Psoas muscle (tissue), 8 donors: ENCODE data around the gene FOXJ2. TPM values are rescaled to one million over a fixed set of nuclear protein-coding genes. Genes with fewer than 3 reads are reported as not detected.
"Not testable (repeated sequence)": the region's sequence is repeated elsewhere in the genome, so short reads cannot be mapped to it uniquely, and the experiment has no call there.

ENCODE experiments used
- ATAC-seq, 4 donors: fragments of 200-7000 bp; cut with Tn5 transposase; one replicate each; pipeline ENCODE4 v1.9.1; 2020; ENCODE audit warnings: moderate library complexity in 3 of 4, mild to moderate bottlenecking in 2 of 4
- DNase-seq, 2 donors: peaks; one replicate each; pipeline ENCODE4 v3.0.0-alpha.2; 2020
- H3K27ac ChIP-seq: fragments of 200-600 bp; one replicate; pipeline ENCODE4 v1.8.0; 2022
- H3K27me3 ChIP-seq, 3 donors: fragments of 200-600 bp in 1 of 3; one replicate each; pipeline versions ENCODE4 v1.6.1 to v1.8.0; 2013 to 2022; ENCODE audit warnings: low read length in 2 of 3, mild to moderate bottlenecking in 2 of 3, moderate library complexity in 1 of 3; ENCODE audit not compliant: insufficient read depth in 3 of 3
- H3K36me3 ChIP-seq, 2 donors: fragments of 200-600 bp in 1 of 2; one replicate each; pipeline versions ENCODE4 v1.6.1 to v1.8.0; 2013 to 2022; ENCODE audit warnings: low read depth in 1 of 2, mild to moderate bottlenecking in 1 of 2, moderate library complexity in 1 of 2; ENCODE audit not compliant: insufficient read depth in 1 of 2
- H3K4me1 ChIP-seq: fragments of 200-600 bp; one replicate; pipeline ENCODE4 v1.8.0; 2022
- H3K4me3 ChIP-seq: fragments of 200-600 bp; one replicate; pipeline ENCODE4 v1.8.0; 2022; ENCODE audit warnings: mild to moderate bottlenecking
- H3K9me3 ChIP-seq: fragments of 200-600 bp; one replicate; pipeline ENCODE4 v1.8.0; 2022
- WGBS, 3 donors: extraction: QIAGEN DNeasy Blood & Tissue Kit; methylation state at CpG; one replicate each; pipeline versions ENCODE4 v1.1.6 to v1.1.7; 2013; 5-methylcytosine and 5-hydroxymethylcytosine counted together
- intact Hi-C, 2 donors: fragments of 100-400 bp; cut with DNase I; formaldehyde crosslinking; loops; one replicate each; pipeline versions ENCODE4 v1.11.0 to v1.14.2; 2022
- polyA plus RNA-seq, 3 donors: library from polyadenylated mRNA; stranded (reverse); fragments of 200-250 nt; gene quantifications; one replicate each; pipeline ENCODE4 v1.2.3, GENCODE V29; 2013
- total RNA-seq, 4 donors: library from RNA; stranded (reverse); fragmentation: NEBNext Ultra II Directional in 2 of 4; extraction: Animal tissue kit (Norgen Biotek cat#: 25700) in 2 of 4; gene quantifications; one replicate each; pipeline versions ENCODE4 v1.2.1 to v1.2.4, GENCODE V29; 2021 to 2023
- TF ChIP-seq, protein P1 (sequence below): fragments of 200-600 bp; IDR thresholded peaks from one replicate; pipeline ENCODE4 v1.8.0; 2022; ENCODE audit warnings: antibody characterized with exemption
- donor health status: healthy with polysubstance abuse.
- donor health status: DM: no; HTN: no; CAD: no; lungs with moderate emphysema.
- donor health status: Bipolar disorder and iron deficiency.
- donor health status: healthy.
- donor health status: DM: yes; HTN: yes; CAD: no.
- donor health status: DM: no; HTN: no; CAD: no.
- donor health status: DM: no; HTN: no; CAD: no.
- donor health status: DM: yes; HTN: yes; CAD: no.

Gene FOXJ2
- total and polyA plus RNA-seq, 7 donors, result 7.9 to 51.3 (median 24.5) TPM

DNA sequence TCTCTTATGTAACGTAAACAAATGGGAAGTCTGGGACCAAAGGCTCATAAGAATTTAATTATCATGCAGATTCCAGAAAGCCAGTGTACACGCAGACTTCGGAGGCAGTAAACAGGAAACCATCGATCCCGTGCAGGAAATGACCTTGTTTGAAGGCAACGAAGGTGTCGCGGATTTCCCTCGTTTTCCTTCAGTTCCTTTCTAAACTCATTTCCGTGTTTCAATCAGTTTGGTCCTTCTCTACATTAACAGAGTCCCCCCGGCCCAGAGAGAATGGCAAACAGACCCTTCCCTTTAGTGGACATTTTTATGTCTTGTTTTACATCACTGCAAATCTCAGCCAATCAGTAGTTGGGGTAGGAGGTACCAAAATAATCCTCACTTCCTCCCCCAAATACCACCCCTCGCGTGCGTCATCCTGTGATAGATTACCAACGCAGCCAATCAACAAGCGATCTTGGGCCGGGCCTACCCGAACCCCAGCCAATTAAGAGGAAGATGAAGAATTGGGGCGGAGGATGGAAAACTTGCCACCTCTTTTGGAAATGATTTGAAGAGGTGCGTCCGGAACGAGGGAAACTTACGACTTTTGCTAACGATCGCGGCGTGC, 6.1 kb upstream of the FOXJ2 start:
- peak; percentile 95 to 97 for DNase-seq
- intact Hi-C loops, result no loop called here
- Histone ChIP-seq H3K4me3 (peak overlapping the region; percentile 84), H3K4me1 (peaks cover 4% of the 10 kb centered on the region), H3K27ac (peak overlapping the region; percentile 99), H3K36me3 (peaks cover 0 to 4% of the 10 kb centered on the region in 2 donors), H3K27me3 (no peaks in the 10 kb centered on the region), H3K9me3 (no peaks in the 10 kb centered on the region)
- 0% methylated on average over 27 of the region's 27 CpGs for WGBS, 3 donors
- TF ChIP-seq, protein P1, sequence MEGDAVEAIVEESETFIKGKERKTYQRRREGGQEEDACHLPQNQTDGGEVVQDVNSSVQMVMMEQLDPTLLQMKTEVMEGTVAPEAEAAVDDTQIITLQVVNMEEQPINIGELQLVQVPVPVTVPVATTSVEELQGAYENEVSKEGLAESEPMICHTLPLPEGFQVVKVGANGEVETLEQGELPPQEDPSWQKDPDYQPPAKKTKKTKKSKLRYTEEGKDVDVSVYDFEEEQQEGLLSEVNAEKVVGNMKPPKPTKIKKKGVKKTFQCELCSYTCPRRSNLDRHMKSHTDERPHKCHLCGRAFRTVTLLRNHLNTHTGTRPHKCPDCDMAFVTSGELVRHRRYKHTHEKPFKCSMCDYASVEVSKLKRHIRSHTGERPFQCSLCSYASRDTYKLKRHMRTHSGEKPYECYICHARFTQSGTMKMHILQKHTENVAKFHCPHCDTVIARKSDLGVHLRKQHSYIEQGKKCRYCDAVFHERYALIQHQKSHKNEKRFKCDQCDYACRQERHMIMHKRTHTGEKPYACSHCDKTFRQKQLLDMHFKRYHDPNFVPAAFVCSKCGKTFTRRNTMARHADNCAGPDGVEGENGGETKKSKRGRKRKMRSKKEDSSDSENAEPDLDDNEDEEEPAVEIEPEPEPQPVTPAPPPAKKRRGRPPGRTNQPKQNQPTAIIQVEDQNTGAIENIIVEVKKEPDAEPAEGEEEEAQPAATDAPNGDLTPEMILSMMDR, result no peak
- peak; percentile 97 to 98 (median 98) for ATAC-seq

DNA sequence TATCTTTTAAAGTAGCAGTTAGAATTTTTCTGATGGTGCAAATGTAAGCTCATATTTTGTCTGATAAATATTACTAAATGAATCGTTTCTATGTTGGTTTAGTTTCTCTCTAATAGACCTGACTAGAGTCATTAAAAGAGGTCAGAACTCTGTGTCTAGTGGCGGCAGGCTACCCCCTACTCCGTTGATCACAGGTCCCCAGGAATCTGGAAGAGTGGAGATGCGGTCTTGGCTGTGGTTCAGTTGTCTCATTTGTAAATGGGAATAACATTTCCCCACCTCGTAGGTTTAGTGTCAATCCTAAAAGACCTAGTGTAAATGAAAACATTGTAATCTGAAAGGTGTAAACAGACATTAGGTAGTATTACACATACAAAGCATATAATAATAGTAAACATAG, 4.7 kb upstream of the FOXJ2 start:
- peaks cover 4% of the 10 kb centered on the region for H3K4me1 ChIP-seq
- intact Hi-C loops, result no loop called here
- DNase-seq (no peak), ATAC-seq (no peak)
- H3K27ac ChIP-seq, result no peak overlapping the region
- peaks cover 0 to 4% of the 10 kb centered on the region in 2 donors for H3K36me3 ChIP-seq
- H3K9me3 ChIP-seq, result no peaks in the 10 kb centered on the region
- H3K27me3 ChIP-seq, result no peaks in the 10 kb centered on the region
- TF ChIP-seq, protein P1, result no peak
- WGBS, 3 donors, result 68 to 74% (median 73%) methylated on average over 5 of the region's 5 CpGs
- peak overlapping the region; percentile 84 for H3K4me3 ChIP-seq

DNA sequence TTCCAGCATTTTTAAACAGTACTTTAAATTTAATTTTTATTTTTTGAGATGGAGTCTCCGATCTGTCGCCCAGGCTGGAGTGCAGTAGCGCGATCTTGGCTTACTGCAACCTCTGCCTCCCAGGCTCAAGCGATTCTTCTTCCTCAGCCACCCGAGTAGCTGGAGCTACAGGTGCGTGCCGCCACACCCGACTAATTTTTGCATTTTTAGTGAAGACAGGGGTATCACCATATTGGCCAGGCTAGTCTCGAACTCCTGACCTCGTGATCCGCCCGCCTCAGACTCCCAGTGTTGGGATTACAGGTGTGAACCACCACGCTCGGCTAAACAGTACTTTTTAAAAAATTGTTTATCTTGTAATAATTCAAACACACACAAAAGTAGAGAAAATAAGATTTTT, 4.2 kb upstream of the FOXJ2 start:
- H3K36me3 ChIP-seq, result peaks cover 0 to 4% of the 10 kb centered on the region in 2 donors
- intact Hi-C loops, result no loop called here

DNA sequence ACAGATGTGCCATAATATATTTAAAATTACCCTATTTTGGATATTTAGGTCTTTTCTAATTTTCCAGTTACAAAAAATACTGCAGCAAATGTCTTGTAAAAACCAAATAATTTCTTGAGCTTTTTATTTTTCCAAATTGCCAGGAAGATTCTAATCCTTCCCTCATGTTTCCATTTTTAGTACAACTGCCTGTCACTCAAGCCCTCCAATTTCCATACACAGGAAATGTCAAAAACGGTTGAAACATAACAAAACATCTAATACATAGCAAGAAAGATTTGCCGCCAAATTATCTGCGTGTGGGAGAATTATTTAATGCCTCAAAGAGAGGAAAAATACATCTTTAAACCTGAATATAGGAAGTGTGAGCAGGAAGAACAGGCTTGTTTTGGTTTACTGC, 2.3 kb upstream of the FOXJ2 start:
- no peak for DNase-seq
- H3K9me3 ChIP-seq, result no peaks in the 10 kb centered on the region
- no peaks in the 10 kb centered on the region for H3K27me3 ChIP-seq
- H3K27ac ChIP-seq, result no peak overlapping the region
- TF ChIP-seq, protein P1, result no peak
- no peak for ATAC-seq
- intact Hi-C loops, result loop anchor here in 1 of 2 donors (10.0 kb wide), 1 partner anchor 835 kb away; no protein-coding TSS in a partner anchor
- H3K4me3 ChIP-seq, result no peak overlapping the region
- H3K36me3 ChIP-seq, result no peaks in the 10 kb centered on the region
- peaks cover 18% of the 10 kb centered on the region for H3K4me1 ChIP-seq
- 76 to 82% (median 78%) methylated on average over 3 of the region's 3 CpGs for WGBS, 3 donors

More for the DNA sequence above, 4.2 kb upstream of the FOXJ2 start:
- H3K4me1 ChIP-seq, result peaks cover 4% of the 10 kb centered on the region
- 96 to 98% (median 98%) methylated on average over 15 of the region's 15 CpGs for WGBS, 3 donors
- H3K27ac ChIP-seq, result no peak overlapping the region
- ATAC-seq (no peak), DNase-seq (no peak)
- TF ChIP-seq, protein P1, result no peak
- no peaks in the 10 kb centered on the region for H3K27me3 ChIP-seq
- no peak overlapping the region for H3K4me3 ChIP-seq
- H3K9me3 ChIP-seq, result no peaks in the 10 kb centered on the region

DNA sequence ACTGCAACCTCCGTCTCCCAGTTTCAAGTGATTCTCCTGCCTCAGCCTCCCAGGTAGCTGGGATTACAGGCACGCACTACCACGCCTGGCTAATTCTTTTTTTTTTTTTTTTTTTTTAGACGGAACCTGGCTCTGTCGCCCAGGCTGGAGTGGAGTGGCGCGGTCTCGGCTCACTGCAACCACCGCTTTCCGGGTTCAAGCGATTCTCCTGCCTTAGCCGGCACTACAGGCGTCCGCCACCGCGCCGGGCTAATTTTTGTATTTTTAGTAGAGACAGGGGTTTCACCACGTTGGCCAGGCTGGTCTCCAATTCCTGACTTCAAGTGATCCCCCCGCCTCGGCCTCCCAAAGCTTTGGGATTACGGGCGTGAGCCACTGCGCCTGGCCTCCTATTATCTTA, 1.5 kb upstream of the FOXJ2 start:
- not testable (repeated sequence) for H3K27ac ChIP-seq, H3K27me3 ChIP-seq, ATAC-seq, DNase-seq, H3K36me3 ChIP-seq, H3K4me3 ChIP-seq, H3K9me3 ChIP-seq
- H3K4me1 ChIP-seq, result peaks cover 23% of the 10 kb centered on the region
- intact Hi-C loops, result loop anchor here (1.0 to 10.0 kb wide), 2 partner anchors 32 to 836 kb away; no protein-coding TSS in a partner anchor
- 96 to 97% (median 96%) methylated on average over 23 of the region's 23 CpGs for WGBS, 3 donors
